HG02981 (cell line): Measurements from ENCODE around the gene UBE2V1.

Source experiments
- ATAC-seq: cut with Tn5 transposase; IDR thresholded peaks from one replicate; pipeline ENCODE4 v1.9.1; 2021; ENCODE audit warnings: mild to moderate bottlenecking, moderate library complexity; ENCODE audit not compliant: unreplicated experiment

The UBE2V1 gene

DNA sequence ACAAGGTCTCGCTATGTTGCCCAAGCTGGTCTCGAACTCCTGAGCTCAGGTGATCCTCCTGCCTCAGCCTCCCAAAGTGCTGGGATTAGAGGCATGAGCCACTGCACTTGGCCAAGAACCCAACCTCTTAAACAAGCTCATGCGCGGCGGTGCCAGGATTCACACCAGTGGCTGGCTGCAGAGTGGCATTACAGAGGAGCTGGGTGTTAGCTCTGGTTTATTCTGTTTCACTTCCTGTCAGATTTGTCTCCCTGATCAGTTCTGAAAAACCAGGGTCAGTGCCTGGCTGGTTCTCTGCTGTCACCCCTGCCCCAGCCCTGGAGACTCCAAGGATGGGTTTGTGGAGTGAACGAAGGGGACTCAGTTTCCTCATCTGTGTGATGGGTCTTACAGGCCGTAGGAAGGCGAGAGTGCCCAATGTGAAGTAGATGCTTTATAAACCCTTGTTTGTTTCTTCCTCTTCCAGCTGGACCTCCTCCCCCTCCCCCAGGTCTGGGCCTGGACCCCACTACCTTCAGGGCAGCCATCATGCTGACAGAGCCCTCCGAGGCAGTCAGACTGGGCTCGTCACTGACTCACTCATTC lies 63.4 kb downstream of the UBE2V1 start:
- ATAC-seq, result no peak

DNA sequence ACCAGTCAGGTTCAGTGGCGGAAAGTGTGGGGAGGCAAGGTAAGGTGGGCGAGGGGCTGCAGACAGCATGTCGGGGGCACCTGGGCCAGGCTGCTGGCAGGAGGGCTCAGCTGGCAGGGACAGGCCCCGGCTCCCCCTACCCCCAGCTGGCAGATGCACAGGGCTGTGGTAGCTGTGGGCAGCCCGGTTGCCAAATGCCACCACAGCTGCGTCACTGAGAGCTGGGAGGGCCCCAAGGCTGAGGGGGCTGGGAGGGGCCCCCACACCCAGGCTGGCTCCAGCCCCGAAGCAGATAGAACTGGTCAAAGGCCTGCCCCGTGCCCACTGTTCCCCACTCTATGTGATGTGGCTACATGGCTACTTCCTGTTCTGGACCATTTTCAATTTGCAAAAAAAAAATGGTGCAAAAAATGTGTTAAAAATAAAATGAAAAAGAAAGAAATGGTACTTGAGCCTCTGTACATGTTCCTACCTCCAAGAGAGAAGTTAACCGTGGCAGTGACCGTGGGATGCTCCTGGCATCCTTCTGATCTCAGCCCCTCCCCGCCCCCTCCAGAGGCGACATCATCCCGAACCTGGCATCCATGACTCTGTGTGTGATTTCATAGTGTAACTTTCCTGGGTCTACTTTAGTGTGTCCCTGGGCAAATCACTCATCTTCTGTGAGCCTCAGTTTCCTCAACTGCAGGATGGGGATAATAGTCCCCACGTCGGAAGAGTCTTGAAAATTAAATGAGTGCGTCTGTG lies 64.4 kb downstream of the UBE2V1 start:
- no peak for ATAC-seq

DNA sequence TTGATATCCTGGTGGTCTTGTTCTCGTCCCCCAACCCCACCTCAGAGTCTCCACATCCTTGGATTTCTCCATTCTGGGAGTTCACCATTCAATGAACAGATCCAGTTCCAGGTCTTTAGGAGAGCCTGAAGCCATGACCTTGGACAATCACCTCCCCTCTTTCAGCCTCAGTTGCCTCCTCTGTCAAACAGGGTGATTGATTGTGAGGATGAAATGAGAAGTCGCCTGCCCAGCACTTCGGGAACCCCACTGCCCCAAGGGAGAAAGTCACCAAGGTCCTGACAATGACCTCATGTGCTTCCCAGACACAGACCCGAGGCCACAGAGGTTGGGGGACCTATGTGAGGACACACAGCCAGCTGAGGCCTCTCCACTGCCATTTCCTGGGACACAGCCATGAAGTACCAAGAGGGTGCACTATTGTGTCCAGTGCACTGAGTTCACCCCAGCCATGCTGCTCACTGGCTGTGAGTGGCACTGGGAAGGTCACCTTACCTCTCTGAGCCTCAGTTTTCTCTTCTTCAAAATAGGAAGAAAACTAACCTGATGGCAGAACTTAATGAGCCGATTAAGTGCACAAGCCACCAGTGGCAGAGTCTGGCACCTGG lies 68.5 kb downstream of the UBE2V1 start:
- ATAC-seq, result no peak

DNA sequence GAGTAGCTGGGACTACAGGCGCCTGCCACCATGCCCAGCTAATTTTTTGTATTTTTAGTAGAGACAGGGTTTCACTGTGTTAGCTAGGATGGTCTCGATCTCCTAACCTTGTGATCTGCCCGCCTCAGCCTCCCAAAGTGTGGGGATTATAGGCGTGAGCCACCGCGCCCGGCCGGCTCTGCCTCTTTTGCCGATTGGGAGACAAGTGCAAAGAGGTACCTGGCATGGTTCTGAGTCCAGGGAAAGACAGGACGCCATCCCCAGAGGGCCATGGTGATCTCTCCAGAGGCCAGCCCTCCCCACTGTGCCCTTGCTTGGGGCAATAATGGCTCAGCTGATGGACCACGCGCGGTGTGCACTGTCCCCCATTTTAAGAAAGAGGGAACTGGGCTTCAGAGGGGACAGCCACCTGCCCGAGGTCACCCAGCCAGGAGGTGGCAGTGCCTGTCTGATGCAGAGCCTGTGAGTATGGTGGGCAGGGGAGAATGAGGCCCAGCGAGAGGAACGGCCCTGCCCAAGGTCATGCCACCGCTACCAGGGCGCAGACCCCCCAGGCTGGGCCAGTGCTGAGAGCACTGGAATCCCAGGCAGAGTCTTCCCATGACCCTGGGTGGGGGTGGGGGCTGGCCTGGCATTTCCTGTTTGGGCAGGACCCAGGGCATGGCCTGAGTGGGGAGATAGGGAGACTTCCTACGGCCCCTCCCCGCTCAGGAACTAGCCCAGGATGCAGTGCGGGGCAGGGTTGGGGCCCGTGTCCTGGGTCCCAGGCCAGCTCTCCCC lies 69.2 kb downstream of the UBE2V1 start:
- ATAC-seq, result no peak

DNA sequence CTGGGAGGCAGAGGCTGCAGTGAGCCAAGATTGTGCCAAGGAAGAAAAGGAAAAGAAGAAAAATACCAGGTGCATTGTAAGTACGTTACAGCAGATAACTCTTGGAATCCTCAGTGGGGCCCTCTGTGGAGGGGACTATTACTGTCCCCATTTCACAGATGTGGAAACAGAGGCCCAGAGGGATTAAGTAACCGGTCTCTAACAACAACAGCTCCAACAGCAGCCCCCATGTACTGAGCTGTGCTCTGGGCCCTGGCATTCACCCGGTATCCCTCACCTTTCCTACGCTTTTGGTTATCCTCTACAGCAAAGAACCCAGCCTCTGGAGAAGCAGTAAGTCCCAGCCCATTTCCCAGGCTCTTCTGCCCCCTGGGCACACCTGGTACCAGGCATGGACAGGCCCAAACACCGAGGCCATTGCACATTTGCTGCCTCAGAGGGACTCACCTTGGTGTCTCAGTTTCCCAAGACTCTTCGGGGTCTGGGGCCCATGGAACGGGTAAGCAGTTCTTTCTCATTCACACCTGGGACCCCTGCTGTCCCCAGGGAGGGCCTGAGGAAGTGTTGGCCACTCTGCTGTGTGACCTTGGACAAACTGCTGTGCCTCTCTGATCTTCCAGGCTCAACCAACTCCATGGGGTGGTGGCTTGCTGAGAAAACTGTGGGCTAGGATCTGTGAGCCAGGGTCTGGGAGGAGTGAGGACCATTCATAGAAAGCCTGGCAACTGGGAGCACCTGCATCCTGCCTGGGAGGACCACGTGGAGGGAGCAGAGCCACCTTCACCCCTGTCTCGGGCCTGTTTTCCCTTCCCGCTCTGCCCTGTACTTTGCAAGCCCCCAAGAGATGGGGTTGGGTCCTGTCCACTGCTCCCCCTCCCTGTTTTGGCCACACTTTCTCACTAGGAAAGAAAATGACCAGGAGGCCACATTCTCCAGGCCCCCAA lies 70.3 kb downstream of the UBE2V1 start:
- ATAC-seq, result no peak

DNA sequence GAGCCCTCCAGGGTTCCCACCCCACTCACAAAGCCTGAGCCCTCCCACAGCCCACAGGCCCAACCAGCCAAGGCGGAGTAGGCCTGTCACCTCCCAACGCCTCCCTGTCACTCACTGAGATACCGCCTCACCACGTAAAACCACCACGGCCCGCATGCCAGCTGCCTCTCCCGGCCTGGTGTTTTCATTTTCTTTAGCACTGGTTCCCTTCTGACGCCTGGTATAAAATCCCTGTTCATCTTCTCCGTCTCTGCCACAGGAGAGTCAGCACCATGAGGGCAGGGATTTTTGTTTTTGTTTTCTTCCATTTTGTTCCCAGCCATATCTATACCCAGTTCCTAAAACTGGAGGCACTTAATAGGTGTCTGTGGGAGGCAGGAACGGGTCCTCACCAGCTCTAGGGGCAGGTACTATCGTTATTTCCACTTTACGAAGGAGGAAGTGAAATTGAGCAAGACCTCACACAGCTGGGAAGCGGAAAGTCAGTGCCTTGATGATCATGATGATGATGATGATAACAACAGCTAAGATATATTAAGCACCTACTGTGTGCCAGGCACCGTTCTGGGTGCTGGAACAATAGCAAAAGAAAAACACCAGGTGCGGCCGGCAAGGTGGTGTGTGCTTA lies 71.6 kb downstream of the UBE2V1 start:
- no peak for ATAC-seq

DNA sequence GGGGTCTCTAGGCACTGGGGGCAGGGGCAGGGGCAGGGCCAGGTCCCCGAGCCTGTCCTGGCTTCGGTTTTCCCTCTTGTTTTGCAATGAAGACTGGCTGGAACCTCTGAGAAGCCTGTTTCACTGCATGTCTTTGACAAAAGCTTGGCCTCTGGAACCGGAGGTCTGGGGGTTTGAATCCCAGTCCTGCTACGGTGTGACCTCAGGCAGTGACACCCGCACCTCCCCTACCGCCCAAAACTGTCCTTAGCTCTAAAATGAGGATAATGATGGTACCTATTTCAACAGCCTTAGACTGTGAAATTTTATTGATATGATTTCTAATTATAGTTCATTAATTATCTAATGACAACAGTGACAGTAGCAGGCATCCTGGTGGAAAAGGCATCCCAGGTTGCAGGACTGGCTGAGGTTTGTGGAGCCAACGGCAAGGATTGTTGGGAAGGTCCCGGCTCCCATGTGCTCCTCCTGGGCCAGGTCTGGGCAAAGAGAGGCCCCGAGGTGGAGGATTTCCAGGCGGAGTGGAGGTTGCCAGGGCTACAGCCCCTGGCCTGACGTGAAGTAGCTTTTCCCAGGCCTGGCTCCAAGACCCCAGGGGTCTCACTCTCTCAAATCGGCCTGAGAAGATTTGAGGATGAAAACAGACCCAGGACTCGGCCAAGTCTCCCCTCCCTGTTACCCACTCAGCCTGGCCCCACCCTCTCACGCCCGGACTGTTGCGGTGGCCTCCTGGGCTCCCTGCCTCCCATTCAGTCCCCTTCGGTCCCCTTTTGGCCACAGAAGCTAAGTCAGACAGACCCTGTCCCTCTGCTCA lies 72.3 kb downstream of the UBE2V1 start:
- ATAC-seq, result no peak

DNA sequence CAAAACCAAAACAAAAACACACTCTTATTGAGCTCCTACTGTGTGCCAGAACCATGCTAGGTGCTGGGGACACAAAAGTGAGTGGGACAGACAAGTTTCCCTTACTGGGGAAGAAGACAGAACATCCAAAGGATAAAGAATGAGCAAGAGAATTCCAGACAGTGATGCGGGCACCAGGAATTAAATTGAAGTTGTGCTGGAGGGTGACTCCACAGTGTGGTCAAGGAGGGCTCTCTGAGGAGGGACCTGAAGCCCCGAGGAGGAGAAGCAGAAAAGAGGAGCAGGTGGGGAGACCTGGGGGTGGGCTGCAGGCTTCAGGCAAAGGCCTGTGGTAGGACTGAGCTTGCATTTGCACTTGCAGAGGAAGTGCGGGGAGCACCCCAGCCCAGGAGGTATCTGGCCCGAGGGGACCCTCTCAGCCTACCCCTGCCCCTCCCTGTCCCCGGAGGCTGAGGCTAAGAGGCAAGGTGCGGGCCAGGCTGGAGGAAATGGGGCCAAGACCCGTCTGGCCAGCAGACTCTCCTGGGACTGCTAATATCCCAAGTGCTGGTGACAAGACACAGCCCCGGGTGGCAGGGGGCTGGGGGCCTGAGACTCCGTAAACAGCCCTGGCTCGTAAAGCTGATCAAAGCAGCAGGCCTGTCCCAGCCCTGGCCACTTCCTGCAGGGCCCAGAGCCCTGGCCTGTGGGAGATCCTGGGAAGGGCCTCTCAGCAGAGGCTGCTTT lies 73.1 kb downstream of the UBE2V1 start:
- ATAC-seq, result no peak

DNA sequence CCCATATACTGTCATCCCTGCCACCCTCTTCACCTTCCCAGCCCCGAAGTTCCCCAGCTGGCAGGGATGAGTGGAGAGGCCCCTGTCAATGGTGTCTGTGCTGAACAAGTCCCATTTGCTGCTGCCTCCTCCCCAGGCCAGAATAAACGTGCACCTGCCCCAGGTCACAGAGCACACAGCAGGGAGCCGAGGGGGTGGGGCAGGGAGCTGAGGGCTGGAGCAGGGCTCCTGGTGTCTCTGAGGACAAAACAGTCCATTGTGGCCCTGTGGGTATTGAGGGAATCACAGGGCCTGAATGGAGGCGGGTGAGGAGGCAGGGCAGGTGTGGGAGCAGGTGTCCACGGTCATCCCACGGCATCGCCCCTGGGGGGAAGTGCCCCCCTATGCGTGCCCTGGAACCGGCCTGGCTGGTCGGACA lies 74.4 kb downstream of the UBE2V1 start:
- ATAC-seq, result no peak

DNA sequence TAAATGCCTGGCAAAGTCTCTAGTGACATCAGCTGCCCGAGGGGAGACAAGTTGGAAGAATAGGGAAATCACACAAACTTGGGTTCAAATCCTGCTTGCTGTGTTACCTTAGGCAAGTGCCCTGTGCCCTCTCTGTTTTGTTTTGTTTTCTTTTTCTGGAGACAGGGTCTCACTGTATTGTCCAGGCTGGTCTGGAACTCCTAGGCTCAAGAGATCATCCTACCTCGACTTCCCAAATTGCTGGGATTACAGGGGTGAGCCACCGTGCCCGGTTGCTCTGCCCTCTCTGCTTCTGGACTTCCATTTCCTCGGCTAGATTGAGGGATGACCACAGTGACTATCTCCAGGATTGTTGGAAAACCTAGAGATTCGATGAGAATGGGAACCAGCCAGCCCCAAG lies 74.8 kb downstream of the UBE2V1 start:
- no peak for ATAC-seq

DNA sequence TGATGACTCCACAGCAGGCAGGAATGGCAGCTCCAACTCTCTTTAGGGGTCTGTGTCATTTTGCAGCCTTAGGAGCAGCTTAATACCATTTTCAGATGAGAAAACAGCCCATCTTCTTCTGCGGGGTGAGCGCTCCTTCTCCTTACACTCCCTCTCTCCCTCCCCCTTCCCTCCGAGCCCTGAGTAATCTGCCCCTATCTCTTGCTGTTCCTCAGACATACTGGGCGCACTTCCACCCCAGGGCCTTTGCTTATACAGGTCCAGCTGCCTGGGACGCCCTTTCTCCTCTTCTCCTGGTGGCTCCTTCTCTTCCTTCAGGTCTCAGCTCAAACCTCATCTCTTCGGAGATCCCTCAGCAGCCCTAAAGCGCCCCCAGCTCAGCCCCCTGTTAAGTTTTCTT lies 75.4 kb downstream of the UBE2V1 start:
- no peak for ATAC-seq

DNA sequence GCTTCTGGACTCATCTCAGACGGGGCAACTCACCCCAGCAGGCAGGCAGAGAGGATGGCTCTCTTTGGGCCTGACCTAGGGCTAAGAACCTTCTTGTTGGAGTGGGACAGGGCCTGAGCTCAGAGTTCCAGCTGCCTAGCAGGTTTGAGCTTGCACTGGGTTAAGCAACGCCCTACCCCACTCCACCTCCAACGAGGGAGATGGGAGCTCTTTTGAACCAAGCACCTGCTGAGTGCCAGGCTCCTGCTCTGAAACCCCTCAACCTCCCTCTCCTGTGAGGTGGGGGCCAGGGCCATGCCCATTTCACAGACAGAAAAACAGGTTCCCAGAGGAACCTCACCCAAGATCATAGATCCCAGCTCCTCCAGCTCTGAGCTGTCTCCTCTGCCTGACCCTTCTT lies 75.8 kb downstream of the UBE2V1 start:
- no peak for ATAC-seq

DNA sequence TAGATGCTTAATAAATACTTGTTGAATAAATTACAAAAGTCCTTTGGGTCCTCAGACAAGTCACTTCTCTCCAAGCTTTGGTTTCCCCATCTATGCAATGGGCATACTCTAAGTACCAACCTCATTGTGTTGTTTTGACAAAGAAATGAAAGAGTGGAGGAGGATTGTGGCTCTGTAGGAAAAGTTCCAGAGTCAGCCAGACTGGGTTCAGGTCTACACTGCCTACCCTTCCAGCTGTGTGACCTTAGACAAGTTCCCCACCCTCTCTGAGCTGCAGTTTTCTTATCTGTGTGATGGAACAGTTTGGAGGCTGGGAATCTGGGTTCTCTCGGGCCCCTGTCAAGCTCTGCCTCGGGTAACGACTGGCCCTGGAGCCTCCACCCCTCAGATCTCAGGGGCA lies 76.2 kb downstream of the UBE2V1 start:
- no peak for ATAC-seq

DNA sequence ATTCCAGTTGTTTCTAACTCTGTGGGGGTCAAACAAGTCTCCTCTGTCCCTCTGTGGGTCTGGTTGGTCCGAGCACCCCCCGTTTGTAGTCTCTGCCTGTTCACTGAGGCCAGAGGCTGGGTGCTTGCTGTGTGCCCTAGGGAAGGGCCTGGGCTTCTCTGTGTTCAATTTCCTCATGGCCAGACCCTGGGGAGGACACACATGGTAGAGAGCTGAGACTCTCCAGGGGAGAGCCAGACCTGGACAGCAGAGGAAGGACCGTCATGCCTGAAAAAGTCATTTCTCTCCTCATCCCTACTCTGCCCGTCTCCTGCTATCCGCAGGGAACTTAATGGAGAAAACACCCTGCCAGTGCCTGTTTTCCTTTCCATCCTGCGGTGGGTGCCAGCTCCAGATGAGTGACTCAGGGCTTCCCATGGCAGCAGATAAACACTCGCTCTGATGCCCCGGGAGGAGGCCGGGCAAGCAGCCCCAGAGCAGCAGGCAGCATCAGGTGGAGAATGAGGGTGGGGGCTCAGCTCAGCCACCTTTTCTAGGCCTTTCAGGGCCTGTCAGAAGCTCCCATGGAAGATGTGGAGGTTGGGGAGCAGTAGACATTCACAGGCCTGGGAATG lies 78.3 kb downstream of the UBE2V1 start:
- no peak for ATAC-seq

DNA sequence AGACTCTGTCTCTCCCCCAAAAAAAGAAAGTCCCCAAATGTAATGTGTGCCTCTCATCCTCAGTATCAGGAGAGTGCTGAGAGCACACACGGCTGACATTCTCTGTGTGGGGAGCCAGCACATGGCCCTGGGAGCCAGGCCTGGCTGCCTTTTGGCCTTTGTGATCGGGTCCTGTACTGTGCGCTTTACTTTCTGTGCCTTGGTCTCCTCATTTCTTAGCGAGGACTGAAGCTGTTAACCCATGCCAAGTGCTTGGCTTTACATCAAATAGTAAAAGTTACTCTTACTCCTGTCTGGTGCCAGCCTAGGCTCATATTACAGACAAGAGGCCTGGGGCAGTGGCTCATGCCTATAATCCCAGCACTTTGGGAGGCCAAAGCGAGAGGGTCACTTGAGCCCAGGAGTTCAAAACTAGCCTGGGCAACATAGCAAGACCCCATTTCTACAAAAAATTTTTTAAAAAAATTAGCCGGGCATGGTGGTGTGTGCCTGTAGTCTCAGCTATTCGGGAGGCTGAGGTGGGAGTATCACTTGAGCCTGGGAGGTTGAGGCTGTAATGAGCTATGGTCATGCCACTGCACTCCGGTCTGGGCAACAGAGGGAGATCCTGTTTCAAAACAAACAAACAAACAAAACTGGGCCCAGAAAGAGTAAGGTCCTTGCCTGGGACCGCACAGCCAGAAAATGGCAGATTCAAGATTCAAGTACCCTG lies 79.8 kb downstream of the UBE2V1 start:
- no peak for ATAC-seq
